ENCODE data around the gene UGT2A3. TPM values are rescaled to one million over a fixed set of nuclear protein-coding genes. Genes with fewer than 3 reads are reported as not detected.

Gene UGT2A3
- total RNA-seq, 1 donor from 2014 or later: 2.5 TPM

DNA sequence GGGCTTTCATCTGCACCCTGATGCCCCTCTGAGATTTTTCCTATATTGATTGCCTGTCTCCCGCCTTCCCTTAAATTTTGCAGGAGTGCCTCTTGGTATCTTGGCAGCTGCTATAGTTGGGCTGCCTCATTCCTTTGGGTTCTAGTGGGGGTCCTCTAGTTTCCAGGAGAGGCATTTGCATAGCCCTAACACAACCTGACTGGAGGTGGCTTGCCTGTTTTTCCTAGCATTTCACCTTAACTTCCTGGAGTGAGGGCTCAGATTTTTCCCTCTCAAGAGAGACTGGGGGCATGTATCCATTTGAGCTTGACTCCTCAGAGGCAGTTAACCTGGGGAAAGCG lies 46.0 kb downstream of the UGT2A3 start:
- Mint-ChIP-seq H3K9me3 (no peaks in the 10 kb centered on the region), H3K4me1 (ENCODE audit: unreplicated experiment) (peaks cover 21% of the 10 kb centered on the region), H3K27ac (peak overlapping the region; percentile 91), H3K27me3 (no peaks in the 10 kb centered on the region), H3K36me3 (no peaks in the 10 kb centered on the region), H3K4me3 (peak overlapping the region; percentile 87)
- no peak for DNase-seq (ENCODE audit: extremely low spot score, unreplicated experiment)
- TF ChIP-seq, protein P1, sequence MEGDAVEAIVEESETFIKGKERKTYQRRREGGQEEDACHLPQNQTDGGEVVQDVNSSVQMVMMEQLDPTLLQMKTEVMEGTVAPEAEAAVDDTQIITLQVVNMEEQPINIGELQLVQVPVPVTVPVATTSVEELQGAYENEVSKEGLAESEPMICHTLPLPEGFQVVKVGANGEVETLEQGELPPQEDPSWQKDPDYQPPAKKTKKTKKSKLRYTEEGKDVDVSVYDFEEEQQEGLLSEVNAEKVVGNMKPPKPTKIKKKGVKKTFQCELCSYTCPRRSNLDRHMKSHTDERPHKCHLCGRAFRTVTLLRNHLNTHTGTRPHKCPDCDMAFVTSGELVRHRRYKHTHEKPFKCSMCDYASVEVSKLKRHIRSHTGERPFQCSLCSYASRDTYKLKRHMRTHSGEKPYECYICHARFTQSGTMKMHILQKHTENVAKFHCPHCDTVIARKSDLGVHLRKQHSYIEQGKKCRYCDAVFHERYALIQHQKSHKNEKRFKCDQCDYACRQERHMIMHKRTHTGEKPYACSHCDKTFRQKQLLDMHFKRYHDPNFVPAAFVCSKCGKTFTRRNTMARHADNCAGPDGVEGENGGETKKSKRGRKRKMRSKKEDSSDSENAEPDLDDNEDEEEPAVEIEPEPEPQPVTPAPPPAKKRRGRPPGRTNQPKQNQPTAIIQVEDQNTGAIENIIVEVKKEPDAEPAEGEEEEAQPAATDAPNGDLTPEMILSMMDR (conservative IDR thresholded peaks at IDR 0.05): no peak

- TF ChIP-seq, protein P1 (conservative IDR thresholded peaks at IDR 0.05): peak; percentile 40
- H3K27ac Mint-ChIP-seq: peak overlapping the region; percentile 91
- H3K27me3 Mint-ChIP-seq: no peaks in the 10 kb centered on the region
Measured at GRCh38 chr4:68904786-68905185, 46.8 kb downstream of the UGT2A3 start.

GRCh38 chr4:68896749-68897148 lies 54.9 kb downstream of the UGT2A3 start:
- no peak overlapping the region for H3K4me3 Mint-ChIP-seq
- no peaks in the 10 kb centered on the region for H3K36me3 Mint-ChIP-seq
- TF ChIP-seq, protein P1 (conservative IDR thresholded peaks at IDR 0.05): no peak
- no peak overlapping the region for H3K27ac Mint-ChIP-seq
- H3K27me3 Mint-ChIP-seq: no peaks in the 10 kb centered on the region
- no peaks in the 10 kb centered on the region for H3K4me1 Mint-ChIP-seq (ENCODE audit: unreplicated experiment)
- H3K9me3 Mint-ChIP-seq: no peaks in the 10 kb centered on the region
- no peak for DNase-seq (ENCODE audit: extremely low spot score, unreplicated experiment)

More at GRCh38 chr4:68904786-68905185, 46.8 kb downstream of the UGT2A3 start:
- H3K4me3 Mint-ChIP-seq: peak overlapping the region; percentile 87
- no peak for DNase-seq (ENCODE audit: extremely low spot score, unreplicated experiment)
- no peaks in the 10 kb centered on the region for H3K9me3 Mint-ChIP-seq
- peaks cover 21% of the 10 kb centered on the region for H3K4me1 Mint-ChIP-seq (ENCODE audit: unreplicated experiment)
- no peaks in the 10 kb centered on the region for H3K36me3 Mint-ChIP-seq

- H3K27me3 Mint-ChIP-seq: no peaks in the 10 kb centered on the region
- H3K4me3 Mint-ChIP-seq: no peak overlapping the region
- H3K36me3 Mint-ChIP-seq: no peaks in the 10 kb centered on the region
- no peak for DNase-seq (ENCODE audit: extremely low spot score, unreplicated experiment)
- no peaks in the 10 kb centered on the region for H3K9me3 Mint-ChIP-seq
- H3K27ac Mint-ChIP-seq: no peak overlapping the region
- TF ChIP-seq, protein P1 (conservative IDR thresholded peaks at IDR 0.05): no peak
- no peaks in the 10 kb centered on the region for H3K4me1 Mint-ChIP-seq (ENCODE audit: unreplicated experiment)
Measured at GRCh38 chr4:68895561-68896198, 55.9 kb downstream of the UGT2A3 start.

DNA sequence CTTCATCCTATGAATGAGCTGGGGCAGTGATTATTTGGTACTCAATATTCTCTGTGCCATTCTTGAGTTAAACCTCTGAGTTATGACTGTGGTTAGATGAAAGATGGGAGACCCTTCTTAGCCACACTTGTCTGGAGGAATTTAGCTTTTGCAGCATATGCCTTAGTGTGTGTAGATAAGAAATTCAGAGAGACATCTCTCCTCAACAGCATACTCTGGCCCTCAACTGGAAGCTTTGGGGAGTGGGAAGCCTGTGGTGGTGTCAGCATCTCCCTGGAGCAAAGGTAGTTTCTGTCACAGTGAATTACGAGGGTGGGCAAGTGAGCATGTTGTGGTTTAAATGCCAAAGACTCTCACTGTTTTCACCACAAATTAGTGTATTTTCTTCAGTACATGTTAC lies 58.7 kb downstream of the UGT2A3 start:
- Mint-ChIP-seq H3K36me3 (no peaks in the 10 kb centered on the region), H3K27ac (no peak overlapping the region), H3K9me3 (no peaks in the 10 kb centered on the region), H3K4me1 (ENCODE audit: unreplicated experiment) (no peaks in the 10 kb centered on the region), H3K4me3 (no peak overlapping the region), H3K27me3 (no peaks in the 10 kb centered on the region)
- DNase-seq (ENCODE audit: extremely low spot score, unreplicated experiment): no peak
- TF ChIP-seq, protein P1 (conservative IDR thresholded peaks at IDR 0.05): no peak

Measured in type B pancreatic cell (in vitro differentiated cells).